Skin epidermis (tissue), 12 donors: ENCODE data around the gene TGM5.
"Not testable (repeated sequence)": the region's sequence is repeated elsewhere in the genome, so short reads cannot be mapped to it uniquely, and the experiment has no call there.

ENCODE experiments used
- H3K27ac ChIP-seq, 21 experiments: fragments of 200-600 bp; sonication (generic) in 11 of 21; one replicate each; pipeline ENCODE4 v1.5.0; 2020; ENCODE audit warnings: mild to moderate bottlenecking in 3 of 21, inconsistent platforms in 2 of 21, moderate library complexity in 2 of 21
- H3K4me3 ChIP-seq, 7 experiments: fragments of 200-600 bp; sonication (generic) in 2 of 7; one replicate each; pipeline ENCODE4 v1.5.0; 2020; ENCODE audit warnings: inconsistent platforms in 2 of 7, mild to moderate bottlenecking in 2 of 7, moderate library complexity in 1 of 7

TGM5 gene

DNA sequence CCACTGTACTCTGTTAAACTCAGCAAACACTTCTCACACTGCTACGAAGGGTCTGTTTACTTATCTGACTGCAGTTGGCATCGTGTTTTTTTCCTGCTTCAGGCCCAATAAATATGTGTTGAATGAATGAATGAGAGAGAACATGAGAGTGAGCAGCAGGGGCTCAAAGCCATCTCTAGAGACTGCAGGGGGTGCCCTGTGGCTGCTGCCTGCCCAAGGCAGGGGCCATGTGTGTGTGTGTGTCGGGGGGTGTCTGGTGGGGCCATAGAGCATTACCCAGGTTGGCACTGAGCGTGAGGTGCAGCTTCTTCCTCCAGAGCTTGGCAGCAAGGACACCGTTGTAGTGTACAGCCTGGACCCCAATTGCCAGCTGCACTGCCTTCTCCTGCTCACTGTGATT, 60.7 kb downstream of the TGM5 start:
- H3K27ac ChIP-seq: no peak overlapping the region

DNA sequence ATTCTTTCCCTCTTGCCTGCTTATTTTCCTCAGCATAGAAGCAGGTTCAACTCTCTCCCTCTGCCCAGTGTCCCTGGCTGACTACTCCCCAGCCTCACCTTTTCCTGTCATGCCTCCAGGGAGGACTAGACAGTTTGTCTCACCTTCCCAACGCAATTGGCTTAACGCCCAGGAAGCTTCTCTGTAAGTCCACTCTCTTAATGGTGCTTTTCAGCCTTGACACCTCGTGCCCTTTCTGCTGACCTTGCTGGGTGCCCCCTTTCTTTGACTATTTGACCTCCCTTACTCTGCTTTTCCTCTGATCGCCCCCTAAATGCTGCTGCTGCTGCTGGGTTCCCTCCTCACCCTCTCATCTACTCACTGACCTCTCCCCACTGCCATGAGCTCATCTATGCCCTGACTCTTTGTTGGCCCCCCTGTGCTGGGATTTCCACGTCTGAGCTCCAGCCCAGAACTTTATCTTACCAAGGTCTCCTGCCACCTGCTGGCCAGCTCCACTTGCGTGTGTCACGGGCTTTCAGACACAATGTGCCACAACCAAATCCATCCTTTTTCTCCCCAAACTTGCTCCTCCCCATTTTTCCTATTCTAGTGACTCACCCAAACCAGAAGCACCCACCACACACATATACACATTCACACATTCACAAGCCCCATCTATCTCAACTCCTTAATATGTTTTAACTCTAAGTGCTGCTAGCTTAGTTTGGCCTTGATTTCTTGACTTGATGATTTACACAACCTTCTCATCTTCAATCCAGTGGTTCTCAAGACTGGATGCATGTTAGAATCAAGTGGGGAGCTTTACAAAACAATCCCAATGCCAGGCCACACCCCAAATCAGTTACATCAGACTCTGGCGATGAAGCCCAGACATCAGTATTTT, 62.5 kb downstream of the TGM5 start:
- Histone ChIP-seq H3K4me3 (no peak overlapping the region), H3K27ac (no peak overlapping the region)

More for the DNA sequence above, 60.7 kb downstream of the TGM5 start:
- no peak overlapping the region for H3K4me3 ChIP-seq

DNA sequence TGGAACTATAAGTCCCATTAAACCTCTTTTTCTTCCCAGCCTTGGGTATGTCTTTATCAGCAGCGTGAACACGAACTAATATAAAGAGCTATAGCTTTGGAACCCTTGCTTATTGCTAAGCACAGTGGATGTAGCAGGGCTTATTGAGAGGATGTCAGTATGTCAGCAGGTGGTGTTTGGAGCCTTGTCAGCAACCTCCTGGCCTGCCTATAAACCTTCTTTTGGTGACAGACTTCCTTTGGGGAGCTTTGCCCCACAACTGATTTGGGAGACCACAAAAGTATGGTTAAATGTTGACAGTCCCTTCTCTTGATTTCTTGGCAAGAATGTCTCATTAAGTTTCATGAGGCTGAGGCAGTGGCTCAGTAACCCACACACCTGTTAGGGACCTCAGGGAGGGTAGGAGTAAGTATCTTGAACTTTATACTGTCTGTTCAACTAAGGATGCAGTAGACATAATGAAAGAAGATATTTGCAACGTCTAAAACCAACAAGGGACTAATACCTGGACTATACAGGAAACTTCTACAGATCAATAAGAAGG, 66.7 kb downstream of the TGM5 start:
- H3K27ac ChIP-seq: no peak overlapping the region
- H3K4me3 ChIP-seq: no peak overlapping the region

DNA sequence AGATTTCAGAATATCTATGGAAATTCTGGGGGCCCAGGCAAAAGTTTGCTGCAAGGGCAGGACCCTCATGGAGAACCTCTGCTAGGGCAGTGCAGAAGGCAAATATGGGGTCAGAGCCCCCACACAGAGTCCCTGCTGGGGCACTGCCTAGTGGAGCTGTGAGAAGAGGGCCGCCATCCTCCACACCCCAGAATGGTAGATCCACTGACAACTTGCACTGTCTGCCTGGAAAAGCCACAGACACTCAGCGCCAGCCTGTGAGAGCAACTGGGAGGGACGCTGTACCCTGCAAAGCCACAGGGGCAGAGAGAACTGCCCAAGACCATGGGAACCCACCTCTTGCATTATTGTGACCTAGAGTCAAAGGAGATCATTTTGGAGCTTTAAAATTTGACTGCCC, 67.7 kb downstream of the TGM5 start:
- Histone ChIP-seq H3K4me3 (no peak overlapping the region), H3K27ac (no peak overlapping the region)

DNA sequence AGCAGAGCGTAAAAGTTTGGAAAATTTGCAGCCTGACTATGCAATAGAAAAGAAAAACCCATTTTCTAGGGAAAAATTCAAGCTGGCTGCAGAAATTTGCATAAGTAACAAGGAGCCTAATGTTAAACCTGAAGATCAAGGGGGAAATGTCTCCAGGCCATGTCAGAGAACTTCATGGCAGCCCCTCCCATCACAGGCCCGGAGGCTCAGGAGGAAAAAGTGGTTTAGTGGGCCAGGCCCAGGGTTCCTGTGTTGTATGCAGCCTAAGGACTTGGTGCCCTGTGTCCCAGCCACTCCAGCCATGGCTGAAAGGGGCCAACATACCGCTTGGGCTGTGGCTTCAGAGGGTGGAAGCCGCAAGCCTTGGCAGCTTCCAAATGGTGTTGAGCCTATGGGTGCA, 68.2 kb downstream of the TGM5 start:
- H3K27ac ChIP-seq, H3K4me3 ChIP-seq: not testable (repeated sequence)

DNA sequence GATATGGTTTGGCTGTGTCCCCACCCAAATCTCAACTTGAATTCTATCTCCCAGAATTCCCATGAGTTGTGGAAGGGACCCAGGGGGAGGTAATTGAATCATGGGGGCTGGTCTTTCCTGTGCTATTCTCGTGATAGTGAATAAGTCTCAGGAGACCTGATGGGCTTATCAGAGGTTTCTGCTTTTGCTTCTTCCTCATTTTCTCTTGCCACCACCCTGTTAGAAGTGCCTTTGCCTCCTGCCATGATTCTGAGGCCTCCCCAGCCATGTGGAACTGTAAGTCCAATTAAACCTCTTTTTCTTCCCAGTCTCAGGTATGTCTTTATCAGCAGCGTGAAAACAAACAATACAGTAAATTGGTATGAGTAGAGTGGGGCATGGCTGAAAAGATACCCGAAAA, 69.0 kb downstream of the TGM5 start:
- not testable (repeated sequence) for H3K27ac ChIP-seq, H3K4me3 ChIP-seq

DNA sequence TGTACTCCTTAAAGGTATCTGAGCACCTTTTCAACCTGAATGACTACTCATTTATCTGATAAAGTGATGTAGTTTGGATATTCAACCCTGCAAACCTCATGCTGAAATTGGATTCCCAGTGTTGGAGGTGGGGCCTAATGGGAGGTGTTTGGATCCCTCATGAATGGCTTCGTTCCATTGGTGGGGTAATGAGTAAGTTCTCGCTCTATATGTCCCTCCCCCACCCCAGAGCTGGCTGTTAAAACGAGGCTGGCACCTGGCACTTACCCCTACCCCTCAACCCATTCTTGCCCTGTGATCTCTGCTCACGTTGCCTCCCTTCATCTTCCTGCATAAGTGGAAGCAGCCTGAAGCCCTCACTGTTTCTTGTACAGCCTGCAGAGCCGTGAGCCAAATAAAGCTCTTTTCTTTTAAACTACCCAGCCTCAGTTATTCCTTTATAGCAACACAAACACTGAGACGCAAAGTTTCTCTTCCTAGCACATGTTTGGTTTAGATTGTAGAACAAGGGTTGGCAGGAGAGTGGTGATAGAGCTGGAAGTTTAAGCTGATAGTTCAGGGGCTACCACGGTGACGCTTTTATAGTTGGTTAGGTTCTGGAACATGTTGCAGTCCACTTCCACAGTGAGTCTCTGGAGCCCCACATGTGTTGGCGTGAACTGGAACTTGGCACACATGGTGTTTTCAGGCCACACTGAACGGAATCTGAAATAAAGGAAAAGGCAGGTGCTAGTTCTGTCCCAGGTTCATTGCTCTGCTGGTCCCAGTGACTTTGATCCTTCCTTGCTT, 69.8 kb downstream of the TGM5 start:
- Histone ChIP-seq H3K4me3 (no peak overlapping the region), H3K27ac (no peak overlapping the region)

DNA sequence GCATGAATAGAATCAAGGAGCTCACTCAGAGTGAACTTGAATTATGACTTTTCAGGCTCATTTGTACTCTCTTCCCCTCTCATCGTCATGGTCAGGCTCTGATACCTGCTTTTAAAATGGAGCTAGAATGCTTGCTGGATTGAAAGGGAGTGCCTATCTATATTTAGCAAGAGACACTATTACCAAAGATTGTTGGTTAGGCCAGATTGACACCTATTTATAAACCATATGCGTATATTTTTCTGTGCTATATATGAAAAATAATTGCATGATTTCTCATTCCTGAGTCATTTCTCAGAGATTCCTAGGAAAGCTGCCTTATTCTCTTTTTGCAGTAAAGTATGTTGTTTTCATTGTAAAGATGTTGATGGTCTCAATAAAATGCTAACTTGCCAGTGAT, 71.9 kb downstream of the TGM5 start:
- Histone ChIP-seq H3K27ac (no peak overlapping the region), H3K4me3 (no peak overlapping the region)

DNA sequence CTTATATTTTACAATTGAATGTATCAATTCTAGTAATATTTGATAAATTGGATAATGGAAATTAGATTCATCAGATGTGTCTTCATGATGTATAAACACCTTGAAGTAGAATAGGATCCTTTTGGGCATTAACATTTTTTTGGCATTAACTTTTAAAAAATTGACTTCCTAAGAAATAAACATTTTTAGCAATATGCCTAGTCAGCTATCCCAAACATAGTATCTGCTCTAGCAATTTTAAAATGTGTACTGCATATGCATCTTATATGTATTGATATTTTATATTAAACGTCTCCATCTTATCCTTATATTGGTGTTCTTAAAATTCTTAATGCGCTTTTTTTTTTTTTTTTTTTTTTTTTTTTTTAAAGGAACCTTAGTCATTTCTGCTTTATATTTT, 73.0 kb downstream of the TGM5 start:
- Histone ChIP-seq H3K4me3 (no peak overlapping the region), H3K27ac (no peak overlapping the region)

DNA sequence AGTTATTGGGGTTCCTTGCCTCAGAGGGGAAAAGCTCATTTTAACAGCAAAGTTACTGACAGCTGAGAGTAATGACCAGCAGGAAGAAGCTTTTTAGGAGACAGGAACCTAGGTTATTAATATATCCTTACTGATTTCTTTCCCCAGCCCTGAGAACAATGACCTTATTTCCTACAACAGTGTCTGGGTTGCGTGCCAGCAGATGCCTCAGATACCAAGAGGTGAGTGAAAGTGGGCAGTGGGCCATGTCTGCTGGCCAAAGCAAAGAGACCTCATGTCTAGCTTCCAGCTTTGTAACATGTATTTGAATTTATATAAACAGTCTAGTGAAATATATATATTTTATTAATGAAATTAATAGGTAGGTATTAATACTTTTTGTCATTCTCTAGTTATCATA, 76.5 kb downstream of the TGM5 start:
- H3K4me3 ChIP-seq: no peak overlapping the region
- no peak overlapping the region for H3K27ac ChIP-seq

DNA sequence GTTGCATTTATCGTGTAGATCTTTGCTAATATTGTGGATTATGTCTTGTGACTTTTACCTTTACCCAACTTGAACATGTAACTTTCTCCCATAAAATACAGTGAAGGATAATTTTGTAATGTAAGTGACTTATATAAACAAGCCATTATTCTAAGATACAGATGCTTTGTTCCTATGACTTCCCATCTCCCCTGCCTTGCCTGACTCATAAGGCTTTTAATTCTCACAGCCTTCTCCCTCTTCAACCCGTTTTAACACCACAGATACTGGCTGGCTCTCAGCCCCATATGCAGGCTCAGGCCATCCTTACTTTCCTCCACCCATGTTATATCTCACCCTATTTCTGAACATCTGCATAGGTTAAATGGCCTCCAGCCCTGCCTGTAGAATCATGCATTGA, 77.4 kb downstream of the TGM5 start:
- no peak overlapping the region for H3K4me3 ChIP-seq
- H3K27ac ChIP-seq: no peak overlapping the region

DNA sequence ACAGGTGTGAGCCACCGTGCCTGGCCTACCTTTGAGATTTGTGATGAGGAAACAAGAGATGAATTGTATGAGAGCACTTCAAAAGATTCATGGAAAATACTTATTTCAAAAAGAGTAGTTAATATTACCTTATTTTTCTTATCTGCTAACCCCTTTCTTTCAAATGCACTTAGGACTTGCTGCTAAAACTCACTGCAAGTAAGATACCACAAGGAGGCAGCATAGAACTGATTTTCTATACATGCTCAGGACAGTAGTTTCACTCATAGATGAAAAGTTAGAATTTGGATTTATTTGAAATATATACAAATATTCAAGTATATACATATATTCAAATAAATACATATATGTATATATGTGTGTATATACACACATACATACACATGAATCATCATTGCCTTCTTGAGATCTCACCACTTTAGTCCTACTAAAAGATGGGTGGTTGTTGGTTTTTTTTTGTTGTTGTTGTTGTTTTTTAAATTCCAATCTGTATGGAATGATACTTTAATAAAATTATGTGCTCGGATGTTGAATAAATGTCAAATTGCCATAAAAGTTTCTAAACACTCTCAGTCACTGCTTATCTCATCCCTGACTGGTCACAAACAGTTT, 79.1 kb downstream of the TGM5 start:
- H3K27ac ChIP-seq: no peak overlapping the region
- H3K4me3 ChIP-seq: no peak overlapping the region

DNA sequence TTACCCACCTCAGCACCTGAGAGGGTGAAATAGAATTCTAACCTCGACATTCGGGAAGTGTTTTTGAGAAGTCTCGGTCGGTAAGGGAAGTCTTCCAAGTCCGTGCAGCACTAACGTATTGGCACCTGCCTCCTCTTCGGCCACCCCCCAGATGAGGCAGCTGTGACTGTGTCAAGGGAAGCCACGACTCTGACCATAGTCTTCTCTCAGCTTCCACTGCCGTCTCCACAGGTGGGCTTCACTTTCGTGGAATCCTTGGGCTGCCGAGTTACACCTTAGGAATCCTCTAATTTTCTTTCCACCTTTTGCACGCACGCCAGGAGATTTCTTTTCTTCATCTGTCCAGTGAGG, 80.8 kb downstream of the TGM5 start:
- H3K27ac ChIP-seq: peak overlapping the region in 20 of 21 experiments; percentile 82 to 98 (median 92)
- peak overlapping the region; percentile 50 to 91 (median 81) for H3K4me3 ChIP-seq

DNA sequence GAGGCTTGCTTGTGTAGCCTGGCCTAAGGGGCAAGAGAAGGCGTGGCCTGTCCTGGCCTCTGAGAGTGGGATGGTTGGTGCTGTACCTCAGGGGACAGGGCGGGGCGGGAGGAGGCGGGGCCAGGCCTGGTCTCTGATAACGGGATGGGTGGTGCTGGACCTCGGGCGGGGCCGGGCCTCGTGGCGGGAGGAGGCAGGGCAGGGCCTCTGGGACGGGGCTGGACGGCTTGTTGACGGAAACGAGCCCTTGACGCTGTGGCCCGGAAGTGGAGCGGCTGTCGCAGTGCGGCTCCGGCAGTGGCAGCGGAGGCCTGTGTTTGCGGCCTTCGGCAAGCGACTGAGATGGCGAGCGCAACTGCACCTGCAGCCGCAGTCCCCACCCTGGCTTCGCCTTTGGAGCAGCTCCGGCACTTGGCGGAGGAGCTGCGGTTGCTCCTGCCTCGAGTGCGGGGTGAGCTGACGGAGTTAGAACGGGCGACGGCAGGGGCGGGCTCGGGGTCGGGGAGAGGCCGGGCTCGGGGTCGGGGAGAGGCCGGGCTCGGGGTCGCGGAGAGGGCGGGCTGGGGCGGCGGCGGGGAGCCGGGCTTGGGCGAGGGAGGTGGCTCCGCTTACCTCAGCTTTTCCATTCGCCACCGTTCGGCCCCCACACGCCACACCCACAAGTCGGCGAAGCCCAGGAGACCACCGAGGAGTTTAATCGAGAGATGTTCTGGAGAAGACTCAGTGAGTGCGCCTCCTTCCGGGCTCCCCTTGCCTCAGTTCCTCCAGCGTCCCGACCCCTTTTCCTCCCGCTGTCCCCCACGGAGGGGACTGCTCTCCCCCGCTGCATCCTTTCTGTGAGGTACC, 81.3 kb downstream of the TGM5 start, which contains the start of gene CCNDBP1:
Gene CCNDBP1, plus strand, starts transcription at position 247 of the 846 bp plus-strand sequence. Its CDS starts 96 bp downstream, at position 343.
- peak within 1 kb of the TSS; percentile 50 to 91 (median 81) for H3K4me3 ChIP-seq
- H3K27ac ChIP-seq: peak within 1 kb of the TSS; percentile 58 to 98 (median 92)

DNA sequence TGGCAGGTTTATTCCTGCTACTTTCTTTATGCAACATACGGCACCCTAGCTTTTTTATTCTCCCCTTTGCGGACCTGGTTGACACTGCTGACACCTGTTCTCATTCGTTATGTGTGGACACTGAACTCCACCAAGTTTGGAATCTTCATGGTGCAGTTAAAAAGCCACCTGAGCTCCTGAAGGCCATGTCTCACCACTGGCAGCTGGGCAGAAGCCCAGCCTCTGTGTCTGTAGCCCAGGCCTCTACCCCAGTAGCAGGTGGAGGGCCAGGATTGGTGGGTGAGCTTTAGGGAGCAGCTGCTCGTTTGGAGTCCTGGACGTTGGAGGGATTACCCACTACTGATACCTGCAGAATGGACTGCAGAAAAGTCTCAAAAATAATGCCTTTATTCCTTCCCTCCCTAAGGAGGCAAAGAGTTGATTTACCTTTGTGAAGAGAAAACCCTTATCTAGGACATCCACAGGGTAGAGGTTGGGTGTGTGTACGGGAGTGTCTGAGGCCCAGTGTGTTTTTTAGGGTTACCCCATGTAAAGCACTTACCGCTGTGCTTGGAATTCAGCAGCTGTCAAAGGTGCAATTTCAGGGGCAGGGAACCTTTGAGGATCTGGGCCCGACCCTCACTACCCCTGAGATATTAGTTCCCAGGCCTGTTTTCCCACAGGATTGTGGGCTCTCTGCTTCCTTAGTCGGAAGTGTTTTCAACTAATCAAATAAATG, 82.2 kb downstream of the TGM5 start:
- H3K4me3 ChIP-seq: peak overlapping the region in 3 of 7 experiments; percentile 61 to 91 (median 79)
- H3K27ac ChIP-seq: peak overlapping the region in 18 of 21 experiments; percentile 86 to 98 (median 92)

DNA sequence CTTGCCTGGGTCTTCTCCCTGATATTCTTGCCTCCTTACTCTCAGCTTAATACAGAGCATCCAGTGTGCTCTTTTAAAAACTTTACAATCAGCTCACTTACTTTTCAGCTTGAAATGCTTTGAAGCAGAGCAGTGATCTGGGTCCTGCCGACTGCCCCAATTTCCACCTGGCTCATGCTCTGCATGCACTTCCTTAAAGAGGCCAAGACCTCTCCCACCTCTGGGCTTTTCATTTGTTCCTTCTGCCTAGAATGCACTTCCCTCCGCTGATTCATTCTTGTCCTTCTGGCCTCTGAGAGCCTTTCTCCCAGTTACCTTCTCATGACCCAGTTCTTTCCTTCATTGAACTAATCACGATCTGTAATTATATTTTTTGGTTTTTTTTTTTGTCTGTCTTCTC, 83.5 kb downstream of the TGM5 start:
- no peak overlapping the region for H3K4me3 ChIP-seq
- no peak overlapping the region for H3K27ac ChIP-seq
